K562 (cell line): ENCODE data around the gene SPRR3. TPM values are rescaled to one million over a fixed set of nuclear protein-coding genes. Genes with fewer than 3 reads are reported as not detected.

ENCODE experiments used
- BCOR ChIP-seq: fragments of 450-650 bp; IDR thresholded peaks from 2 replicates; pipeline ENCODE4 v1.6.1; 2016
- CBX5 ChIP-seq: IDR thresholded peaks from 2 replicates; pipeline ENCODE4 v1.6.1; 2014; ENCODE audit warnings: low read depth, borderline replicate concordance
- CHD7 ChIP-seq: fragments of 200-600 bp; sonication (generic); IDR thresholded peaks from one replicate; pipeline ENCODE4 v1.6.1; 2012; ENCODE audit warnings: mild to moderate bottlenecking, low read depth, low read length, inconsistent platforms
- CREB5 ChIP-seq: fragments of 250-450 bp; sonication (Bioruptor Pico); IDR thresholded peaks from 2 replicates; pipeline ENCODE4 v1.5.0; 2020; ENCODE audit warnings: mild to moderate bottlenecking
- GABPA ChIP-seq: fragments of 200-800 bp; sonication (Bioruptor generic); conservative IDR thresholded peaks from 2 replicates; pipeline ENCODE4 v1.6.1; 2016; ENCODE audit warnings: low read depth, missing genetic modification characterization, missing compliant biosample characterization
- HMGN3 ChIP-seq: IDR thresholded peaks from 2 replicates; pipeline ENCODE4 v1.6.1; 2011; ENCODE audit warnings: borderline replicate concordance, low read depth, mild to moderate bottlenecking, mixed read lengths, low read length; ENCODE audit not compliant: insufficient read length; ENCODE audit errors: extremely low read depth
- KLF10 ChIP-seq: fragments of 250-450 bp; sonication (Bioruptor Pico); IDR thresholded peaks from 2 replicates; pipeline ENCODE4 v1.6.1; 2021; ENCODE audit warnings: matching md5 sums
- MTF1 ChIP-seq: fragments of 250-450 bp; sonication (Bioruptor Pico); IDR thresholded peaks from 2 replicates; pipeline ENCODE4 v1.9.0; 2021; ENCODE audit warnings: moderate library complexity, mild to moderate bottlenecking, inconsistent platforms, borderline replicate concordance
- RBM17 ChIP-seq: fragments of 200-400 bp; formaldehyde crosslinking; IDR thresholded peaks from 2 replicates; pipeline ENCODE4 v1.6.1; 2017; ENCODE audit warnings: low read depth, mild to moderate bottlenecking, low read length, borderline replicate concordance
- SAP30 ChIP-seq: fragments of 200-600 bp; sonication (generic); IDR thresholded peaks from 2 replicates; pipeline ENCODE4 v1.6.1; 2012; ENCODE audit warnings: borderline replicate concordance, low read depth, mild to moderate bottlenecking, moderate library complexity, low read length, control low read depth, inconsistent platforms; ENCODE audit not compliant: insufficient read depth, poor library complexity, severe bottlenecking
- TAF15 ChIP-seq: fragments of 200-400 bp; formaldehyde crosslinking; IDR thresholded peaks from 2 replicates; pipeline ENCODE4 v1.6.1; 2017; ENCODE audit warnings: mild to moderate bottlenecking, low read depth, low read length, moderate library complexity
- TCF7L2 ChIP-seq: fragments of 150-350 bp; IDR thresholded peaks from 2 replicates; pipeline ENCODE4 v1.6.1; 2016; ENCODE audit warnings: low read depth, mild to moderate bottlenecking, low read length, moderate library complexity
- ZC3H4 ChIP-seq: sonication (generic); formaldehyde crosslinking; IDR thresholded peaks from 2 replicates; pipeline ENCODE4 v1.9.0; 2021; ENCODE audit warnings: missing genetic modification reagents, borderline replicate concordance
- ZNF134 ChIP-seq: fragments of 250-450 bp; sonication (Bioruptor Pico); conservative IDR thresholded peaks from 2 replicates; pipeline ENCODE4 v1.4.0; 2020
- ZNF24 ChIP-seq: fragments of 450-650 bp; IDR thresholded peaks from 2 replicates; pipeline ENCODE4 v1.6.1; 2016
- ZNF589 ChIP-seq: fragments of 200-800 bp; sonication (Bioruptor generic); IDR thresholded peaks from 2 replicates; pipeline ENCODE4 v1.6.1; 2016; ENCODE audit warnings: low read depth, missing genetic modification characterization, missing compliant biosample characterization
- polyA plus RNA-seq, 8 experiments: library from polyadenylated mRNA; depleted of rRNA in 4 of 8; stranded (reverse) in 5 of 8; unstranded in 3 of 8; fragments of >200 nt; fragmentation: Nextera tagmentation in 2 of 8; fragmentation: Illumina TruSeq in 1 of 8; extraction: Ambion mirVana in 2 of 8; extraction: Trizol in 1 of 8; gene quantifications; 2 replicates each; pipeline versions ENCODE4 v1.2.1 to v1.2.3, GENCODE V29; 2011 to 2014; ENCODE audit warnings: inconsistent platforms in 1 of 8, missing spikeins in 1 of 8
- total RNA-seq, 7 experiments: library from RNA; depleted of rRNA in 6 of 7; stranded (reverse); fragments of >200 nt in 6 of 7; fragmentation: Illumina TruSeq in 2 of 7; extraction: Trizol in 2 of 7; gene quantifications; 2 replicates each; pipeline versions ENCODE4 v1.2.1 to v1.2.3, GENCODE V29; 2011 to 2021; ENCODE audit warnings: low replicate concordance in 1 of 7

Gene SPRR3
- total and polyA plus RNA-seq, 9 of the 15 experiments (the other 6 are each of a cell fraction or from before 2014, with no cell fraction given): not detected

GRCh38 chr1:153040950-153041631 lies 39.5 kb downstream of the SPRR3 start, which contains the start of gene SPRR2D (continued):
- TF ChIP-seq SAP30 (no peak), ZC3H4 (no peak), CREB5 (no peak), KLF10 (no peak), ZNF589 (CRISPR knock-in tag) (peak; percentile 53), CBX5 (no peak), BCOR (no peak), CHD7 (no peak), TCF7L2 (no peak), TAF15 (no peak), ZNF24 (no peak), ZNF134 (CRISPR knock-in tag) (no peak), HMGN3 (no peak), RBM17 (no peak), GABPA (peak; percentile 43; the same call in 1 of the 2 replicates), MTF1 (CRISPR knock-in tag) (no peak)
